HG03060 (cell line): Measurements from ENCODE around the gene VPS41.

Experiments
- ATAC-seq: cut with Tn5 transposase; IDR thresholded peaks from one replicate; pipeline ENCODE4 v1.9.1; 2021; ENCODE audit warnings: low read depth, moderate number of reproducible peaks; ENCODE audit not compliant: unreplicated experiment

VPS41 gene

DNA sequence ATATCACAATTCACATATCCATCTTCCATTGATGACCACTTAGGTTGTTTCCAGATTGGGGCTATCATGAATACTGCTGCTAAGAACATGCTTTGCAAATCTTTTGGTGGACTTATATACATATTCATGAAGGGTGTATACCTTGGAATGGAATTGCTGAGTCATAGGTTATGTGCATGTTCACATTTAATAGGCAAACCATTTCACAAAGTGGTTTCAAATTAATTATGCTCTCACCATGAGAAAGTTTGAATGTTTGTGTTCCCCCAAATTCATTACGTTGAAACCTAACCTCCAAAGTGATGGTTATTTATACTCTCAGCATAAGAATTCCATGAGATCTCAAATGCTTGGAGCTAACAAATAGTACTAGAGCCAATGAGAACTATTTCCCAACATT lies 86.4 kb downstream of the VPS41 start:
- no peak for ATAC-seq

GRCh38 chr7:38820571-38820970 lies 88.4 kb downstream of the VPS41 start:
- ATAC-seq, result no peak

DNA sequence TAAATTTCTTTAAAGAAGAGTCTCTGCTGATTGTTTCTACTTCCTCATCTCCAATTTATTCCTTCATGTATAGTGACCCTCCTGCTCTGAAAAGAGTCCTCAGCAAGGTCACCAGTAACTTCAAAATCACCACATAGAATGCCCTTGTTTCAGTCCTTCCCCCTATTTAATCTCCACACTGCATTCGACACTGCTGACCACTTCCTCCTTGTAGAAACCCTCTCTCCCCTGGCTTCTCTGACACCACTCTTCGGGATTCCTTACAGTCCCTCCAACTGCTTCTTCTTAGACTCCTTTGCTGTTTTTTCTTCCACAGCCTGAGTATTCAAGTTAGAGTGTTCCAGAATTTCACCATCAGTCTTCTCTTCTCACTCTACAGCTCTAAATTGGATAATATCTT lies 89.5 kb downstream of the VPS41 start:
- no peak for ATAC-seq

DNA sequence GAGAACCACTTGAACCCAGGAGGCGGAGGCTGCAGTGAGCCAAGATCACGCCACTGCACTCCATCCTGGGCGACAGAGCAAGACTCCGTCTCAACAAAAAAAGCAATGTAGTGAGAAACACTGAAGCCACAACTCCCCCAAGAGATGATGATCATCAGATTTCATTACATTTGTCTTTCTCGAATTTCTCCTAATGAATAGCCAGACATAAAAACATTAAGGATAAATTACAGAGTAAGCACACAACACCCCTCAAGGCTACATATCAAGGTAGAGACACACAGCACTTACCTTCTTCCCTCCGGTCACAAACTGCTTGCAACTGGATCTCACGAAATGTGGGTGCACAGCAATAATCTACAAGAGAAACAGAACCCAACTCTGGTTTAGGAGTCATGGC lies 91.5 kb downstream of the VPS41 start:
- ATAC-seq, result no peak

DNA sequence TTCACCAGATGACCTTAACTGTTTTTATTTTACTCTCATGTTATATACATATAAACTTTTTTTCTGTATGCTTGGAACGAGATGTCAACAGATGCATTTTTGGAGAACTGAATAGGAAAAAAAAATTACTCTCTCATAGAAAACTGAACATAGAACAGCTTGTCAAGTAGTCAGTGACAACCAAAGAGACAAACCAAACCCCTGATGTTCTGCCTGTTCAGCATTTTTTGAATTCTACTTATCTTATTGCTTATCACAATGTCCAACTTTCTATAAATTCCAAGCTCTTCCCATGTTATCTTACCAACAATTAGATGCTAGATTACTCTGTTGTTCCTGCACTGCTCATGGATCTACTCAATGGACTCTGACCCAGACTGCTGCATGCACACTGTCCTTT lies 95.2 kb downstream of the VPS41 start:
- ATAC-seq, result no peak

DNA sequence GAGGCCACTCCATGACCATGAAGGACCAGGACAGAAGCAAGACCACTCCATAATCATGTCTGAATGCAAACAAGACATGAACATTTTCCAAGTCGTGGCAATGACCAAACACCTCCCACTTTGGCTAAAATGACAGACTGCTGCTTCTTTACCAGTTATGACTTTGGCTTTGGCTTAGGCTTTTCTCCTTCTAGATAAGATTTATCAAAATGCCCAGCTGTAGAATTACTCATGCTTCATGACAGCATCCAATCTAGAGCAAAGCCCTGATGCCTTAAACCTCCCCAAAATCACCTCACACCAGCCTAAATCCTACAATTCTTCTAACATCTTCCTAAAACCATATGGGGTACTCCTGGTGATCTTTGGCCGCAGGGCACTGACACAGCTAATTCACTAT lies 102.1 kb downstream of the VPS41 start:
- ATAC-seq, result no peak

DNA sequence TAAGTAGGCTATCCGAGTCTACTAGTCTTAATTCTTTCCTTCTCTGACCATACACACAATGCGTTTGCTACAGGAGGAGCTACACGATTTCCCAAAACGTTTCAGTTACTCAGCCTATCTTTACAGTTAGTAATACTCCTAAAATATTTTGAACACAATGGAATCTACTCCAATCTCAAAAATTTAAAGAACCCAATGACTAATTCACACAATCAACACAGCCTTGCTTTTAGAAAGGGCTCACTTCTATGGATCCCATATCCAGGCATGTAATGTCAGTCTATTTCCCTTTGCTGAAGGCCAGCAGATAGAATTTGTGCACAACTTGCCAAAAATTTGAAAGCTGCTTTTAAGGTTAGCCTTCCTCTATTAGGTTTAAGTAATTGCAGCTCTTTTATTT lies 107.2 kb downstream of the VPS41 start:
- no peak for ATAC-seq

DNA sequence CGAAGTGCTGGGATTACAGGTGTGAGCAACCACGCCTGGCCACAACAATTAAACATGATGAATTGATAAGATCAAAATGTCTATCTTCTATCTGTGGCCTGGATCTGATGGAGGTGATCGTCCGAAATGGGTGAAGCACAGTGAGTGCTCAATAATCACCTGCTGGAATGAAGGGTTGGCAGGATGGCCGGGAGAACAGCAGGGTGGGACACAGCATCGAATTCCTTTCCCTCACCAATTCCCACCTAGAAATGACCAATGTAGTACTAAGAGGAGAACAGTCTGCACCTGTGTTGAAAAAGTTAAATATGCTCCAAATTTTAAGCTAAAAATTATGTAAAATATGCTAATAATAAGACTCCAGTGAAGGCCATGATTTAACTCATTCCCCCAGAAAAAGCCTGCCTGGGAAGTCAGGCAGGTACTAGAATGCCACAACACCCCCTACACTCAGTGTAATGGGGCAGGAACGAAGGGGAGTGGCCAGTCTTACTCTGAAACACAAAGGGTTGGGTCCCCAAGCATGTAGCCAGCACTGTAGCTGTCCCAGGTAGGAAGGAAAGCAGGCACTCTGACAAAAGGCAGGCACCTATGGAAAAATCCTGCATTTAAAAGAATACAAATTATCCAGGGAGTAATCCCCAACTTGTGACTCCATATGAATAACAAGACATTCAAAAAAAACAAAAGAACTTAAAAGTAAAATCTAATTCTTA lies 110.3 kb downstream of the VPS41 start:
- no peak for ATAC-seq

GRCh38 chr7:38796626-38797501 lies 112.1 kb downstream of the VPS41 start:
- ATAC-seq, result no peak

DNA sequence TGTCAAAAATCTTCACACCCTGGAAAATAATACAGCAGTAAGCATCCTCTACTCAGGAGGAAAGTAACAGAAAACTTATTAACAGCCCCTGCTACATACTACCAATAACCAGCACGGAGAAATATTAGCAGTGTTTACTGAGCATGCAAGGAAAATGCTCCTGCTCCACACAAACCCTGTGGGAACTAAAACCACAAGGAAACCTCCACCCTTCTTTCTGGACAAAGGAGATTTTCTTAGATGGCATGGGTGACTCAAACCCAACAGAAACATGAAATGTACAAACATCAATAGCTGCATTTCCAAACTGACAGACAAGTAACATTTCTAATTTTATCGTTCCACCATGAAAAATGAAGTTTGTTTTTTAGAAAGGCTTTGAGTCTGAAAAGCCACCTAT lies 113.4 kb downstream of the VPS41 start:
- ATAC-seq, result no peak

DNA sequence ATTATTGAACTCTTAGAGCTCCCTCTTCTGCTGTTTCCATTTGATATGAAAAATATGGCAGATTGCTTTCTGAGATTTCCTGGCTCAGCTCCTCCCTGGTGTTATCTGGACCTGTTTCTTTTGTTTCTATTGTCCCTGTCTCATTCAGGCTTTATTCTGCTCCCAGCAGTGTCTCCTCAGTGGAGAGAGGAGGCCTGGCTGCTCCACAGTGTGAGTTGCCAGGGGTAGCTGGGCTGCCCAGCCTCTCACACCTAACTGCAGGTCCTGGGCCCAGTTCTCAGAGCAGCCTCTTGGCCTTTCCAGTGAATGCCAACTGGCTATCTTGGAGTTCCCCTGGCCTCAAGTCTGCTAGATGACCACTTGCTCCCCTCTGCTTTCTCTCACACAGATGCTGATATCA lies 127.0 kb downstream of the VPS41 start:
- ATAC-seq, result no peak

GRCh38 chr7:38777609-38778008 lies 131.4 kb downstream of the VPS41 start:
- ATAC-seq, result no peak

GRCh38 chr7:38775506-38776175 lies 133.3 kb downstream of the VPS41 start:
- ATAC-seq, result no peak

- no peak for ATAC-seq
These were observed 135.6 kb downstream of the VPS41 start for GRCh38 chr7:38773430-38773829.

DNA sequence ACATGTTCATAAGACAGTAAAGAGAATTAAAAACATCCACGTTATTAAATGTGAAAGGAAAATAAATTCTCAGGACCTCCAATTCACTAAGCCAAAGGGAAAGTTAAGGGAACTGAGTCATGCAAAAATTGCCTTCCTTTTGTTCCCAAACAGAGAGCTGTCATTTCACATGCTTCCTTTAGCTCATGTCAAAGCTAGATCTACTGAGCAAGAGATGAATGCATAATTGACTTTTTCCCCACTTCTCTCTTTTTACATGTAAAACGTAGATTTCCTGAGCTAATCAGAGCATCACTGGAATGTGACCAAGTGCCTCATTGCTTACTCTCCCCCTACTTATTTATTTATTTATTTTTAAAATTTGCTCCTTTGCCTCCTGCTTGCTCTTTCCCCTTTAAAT lies 148.8 kb downstream of the VPS41 start:
- no peak for ATAC-seq

GRCh38 chr7:38759028-38759427 lies 150.0 kb downstream of the VPS41 start:
- no peak for ATAC-seq

- no peak for ATAC-seq
These were observed 151.1 kb downstream of the VPS41 start for GRCh38 chr7:38757931-38758330.

DNA sequence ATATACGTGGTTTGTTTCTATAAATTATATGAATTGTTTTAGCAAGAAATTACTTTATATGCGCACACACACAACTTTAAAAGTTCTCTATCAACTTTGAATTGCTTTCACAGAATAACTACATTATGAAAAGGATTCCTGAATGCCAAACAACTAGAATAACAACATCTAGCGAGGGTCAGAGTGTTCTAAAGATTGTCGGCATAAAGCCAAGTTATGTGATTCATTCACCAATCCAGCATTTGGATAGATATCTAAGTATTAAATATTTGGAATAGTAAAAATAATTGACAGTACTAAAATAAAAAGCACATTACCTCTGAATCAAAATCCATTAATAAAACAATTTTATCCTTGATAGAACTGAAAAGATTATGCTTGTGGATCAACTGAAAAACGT lies 152.5 kb downstream of the VPS41 start:
- ATAC-seq, result no peak

DNA sequence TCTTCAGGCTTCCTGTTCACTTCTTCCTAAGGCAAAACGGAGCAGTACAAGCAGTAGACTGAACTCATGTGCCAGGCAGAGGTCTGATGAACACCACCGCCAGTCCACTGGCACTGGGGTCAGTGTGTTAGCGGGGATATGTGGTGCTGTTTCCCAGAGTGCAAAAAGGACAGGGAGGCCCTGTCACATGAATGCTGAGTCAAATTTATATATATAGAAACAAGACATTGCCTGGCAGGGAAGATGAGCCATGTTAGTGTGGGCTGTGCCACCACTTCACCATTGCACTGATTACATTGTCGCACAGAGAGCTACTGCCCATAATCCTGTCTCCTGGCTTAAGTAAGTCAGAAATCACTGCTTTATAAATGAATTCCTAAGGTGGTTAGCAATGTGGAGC lies 155.6 kb downstream of the VPS41 start:
- ATAC-seq, result no peak

DNA sequence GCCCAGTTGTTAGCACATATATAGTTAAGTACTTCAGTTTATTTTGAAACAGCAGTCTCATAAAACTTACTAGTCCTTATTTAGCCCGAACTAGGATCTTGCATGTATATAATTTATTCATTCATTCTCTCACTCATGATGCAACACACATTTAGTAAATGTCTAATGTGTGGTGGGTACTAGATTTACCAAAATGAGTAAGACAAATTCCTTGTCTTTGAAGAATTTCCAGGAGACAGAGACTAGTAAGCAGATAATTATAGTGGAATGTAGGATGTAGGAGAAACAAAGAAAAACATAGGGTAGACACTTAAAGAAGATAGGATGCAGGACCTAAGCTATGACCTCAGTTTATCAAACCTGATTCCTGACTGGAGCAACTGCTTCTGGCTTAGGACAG lies 157.6 kb downstream of the VPS41 start:
- ATAC-seq, result no peak

- ATAC-seq, result no peak
These were observed 160.9 kb downstream of the VPS41 start for GRCh38 chr7:38748056-38748610.
